Naive thymus-derived CD4-positive, alpha-beta T cell (primary cell): ENCODE measurements around the gene STN1. TPM values are rescaled to one million over a fixed set of nuclear protein-coding genes. Genes with fewer than 3 reads are reported as not detected.
A peak's percentile ranks its signal among the peaks of the same experiment; 100 is the strongest.

ENCODE experiments used
- ATAC-seq: fragments of 150-1000 bp; cut with Tn5 transposase; 2 replicates; pipeline ENCODE4 v1.10.0; 2021; ENCODE audit warnings: mild to moderate bottlenecking, moderate library complexity
- CTCF ChIA-PET: fragments of 350-600 bp; sonication (Branson Sonifier 250); formaldehyde crosslinking; loops from one replicate; lab custom pipeline; 2021; ENCODE audit warnings: antibody characterized with exemption; lab: Charles Lee
- POLR2A ChIA-PET: fragments of 350-600 bp; sonication (Branson Sonifier 250); formaldehyde crosslinking; loops from one replicate; lab custom pipeline; 2021; ENCODE audit warnings: antibody characterized with exemption, inconsistent platforms; lab: Charles Lee
- DNase-seq, 9 donors: peaks; one replicate each; pipeline versions ENCODE4 v3.0.0 to v3.0.0-alpha.2; 2020 to 2022; ENCODE audit warnings: mixed read lengths in 1 of 9
- H3K27ac ChIP-seq: one replicate; pipeline ENCODE4 v1.7.0; 2013; ENCODE audit warnings: mild to moderate bottlenecking, low read depth, low read length, moderate library complexity
- H3K27me3 ChIP-seq, 2 donors: one replicate each; pipeline ENCODE4 v1.7.0; 2013; ENCODE audit warnings: low read length in 2 of 2, mild to moderate bottlenecking in 2 of 2, moderate library complexity in 2 of 2; ENCODE audit not compliant: control insufficient read depth in 2 of 2, insufficient read depth in 2 of 2
- H3K36me3 ChIP-seq, 3 experiments: 1 replicate in 2 of 3; 2 replicates in 1 of 3; pipeline ENCODE4 v1.7.0; 2013; ENCODE audit warnings: low read length in 3 of 3, mild to moderate bottlenecking in 3 of 3, moderate library complexity in 1 of 3; ENCODE audit not compliant: insufficient read depth in 3 of 3, control insufficient read depth in 2 of 3
- H3K4me1 ChIP-seq, 2 donors: one replicate each; pipeline ENCODE4 v1.7.0; 2013; ENCODE audit warnings: low read length in 2 of 2, mild to moderate bottlenecking in 2 of 2, moderate library complexity in 1 of 2; ENCODE audit not compliant: control insufficient read depth in 2 of 2, insufficient read depth in 2 of 2
- H3K4me3 ChIP-seq: 2 replicates; pipeline ENCODE4 v1.7.0; 2013; ENCODE audit warnings: mild to moderate bottlenecking, low read length
- H3K9me3 ChIP-seq, 3 experiments: 1 replicate in 2 of 3; 2 replicates in 1 of 3; pipeline ENCODE4 v1.7.0; 2013; ENCODE audit warnings: low read length in 3 of 3; ENCODE audit not compliant: control insufficient read depth in 2 of 3
- H3K27ac Mint-ChIP-seq, 9 donors: one replicate each; pipeline ENCODE4 v1.8.0; 2020 to 2022; ENCODE audit warnings: mixed read lengths in 9 of 9, mild to moderate bottlenecking in 8 of 9, moderate library complexity in 5 of 9, inconsistent platforms in 2 of 9
- H3K27me3 Mint-ChIP-seq, 5 donors: one replicate each; pipeline ENCODE4 v1.8.0; 2021 to 2022; ENCODE audit warnings: mixed read lengths in 5 of 5, mild to moderate bottlenecking in 1 of 5
- H3K36me3 Mint-ChIP-seq, 5 donors: one replicate each; pipeline ENCODE4 v1.8.0; 2020 to 2022; ENCODE audit warnings: mixed read lengths in 5 of 5, mild to moderate bottlenecking in 3 of 5, inconsistent platforms in 1 of 5
- H3K4me1 Mint-ChIP-seq, 7 donors: one replicate each; pipeline ENCODE4 v1.8.0; 2020 to 2022; ENCODE audit warnings: mixed read lengths in 7 of 7, mild to moderate bottlenecking in 3 of 7, inconsistent platforms in 1 of 7
- H3K4me3 Mint-ChIP-seq, 10 donors: one replicate each; pipeline ENCODE4 v1.8.0; 2020 to 2022; ENCODE audit warnings: mild to moderate bottlenecking in 10 of 10, mixed read lengths in 10 of 10, moderate library complexity in 6 of 10, inconsistent platforms in 2 of 10
- H3K9me3 Mint-ChIP-seq, 11 donors: one replicate each; pipeline ENCODE4 v1.8.0; 2020 to 2022; ENCODE audit warnings: mixed read lengths in 11 of 11, mild to moderate bottlenecking in 4 of 11, inconsistent platforms in 1 of 11, moderate library complexity in 1 of 11
- intact Hi-C, 2 donors: fragments of 100-400 bp; cut with micrococcal nuclease; formaldehyde crosslinking; loops; one replicate each; pipeline ENCODE4 v1.15.1; 2023
- polyA plus RNA-seq, 2 donors: library from polyadenylated mRNA; unstranded; fragments of 300-500 nt; fragmentation: Illumina TruSeq; gene quantifications; one replicate each; pipeline ENCODE4 v1.2.3, GENCODE V29; 2021
- total RNA-seq, 6 experiments: library from RNA in 5 of 6; stranded (reverse) in 5 of 6; gene quantifications; 1 replicate in 5 of 6; 2 replicates in 1 of 6; pipeline ENCODE4 v1.2.3 and lab custom pipeline; 2021 to 2026

Gene STN1
- total and polyA plus RNA-seq, 7 experiments from 2014 or later = 28.8 to 83.7 (median 36.3) TPM

DNA sequence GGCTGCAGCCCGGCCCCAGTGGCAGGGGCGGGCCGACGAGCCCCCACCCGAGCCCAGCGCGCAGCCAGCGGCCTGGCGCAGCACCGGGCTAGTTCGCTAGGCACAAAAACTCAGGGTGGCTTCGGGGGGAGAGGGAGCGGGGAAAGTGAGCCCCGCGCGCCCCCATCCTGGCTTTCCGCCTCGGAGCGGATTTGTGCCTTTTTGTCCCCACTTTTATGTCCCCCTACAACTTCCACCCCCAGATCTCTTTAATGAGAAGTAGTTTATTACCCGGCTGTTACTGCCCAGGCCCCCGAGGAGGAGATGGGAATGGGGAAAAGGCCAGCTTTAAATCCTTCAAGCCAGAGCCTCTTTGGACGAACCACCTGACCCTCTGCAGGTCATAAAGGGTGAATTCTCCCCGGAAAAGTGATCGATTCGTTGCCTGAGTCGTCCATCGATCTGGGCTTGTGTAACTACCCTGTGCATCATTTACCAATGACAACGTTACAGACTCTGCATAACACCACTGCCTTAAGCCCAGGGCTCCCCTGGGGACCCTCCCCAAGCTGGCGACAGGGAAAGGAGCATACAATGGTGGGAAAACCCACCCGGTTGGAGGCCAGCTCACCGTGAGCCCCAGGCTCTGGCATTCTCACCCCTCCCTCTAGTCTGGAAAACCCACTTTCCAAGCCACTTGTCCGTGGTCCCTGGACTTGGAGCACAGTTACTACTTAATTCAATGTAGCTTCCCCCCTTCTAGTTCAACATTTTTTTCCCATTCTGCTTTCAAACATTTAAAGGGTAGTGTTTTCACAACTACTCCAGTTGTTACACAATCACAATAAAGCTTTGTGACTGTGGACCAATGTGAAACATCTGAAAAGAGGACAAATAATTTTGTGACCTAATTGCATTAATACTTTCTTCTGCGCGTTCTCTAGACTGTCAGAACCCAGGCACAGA lies 61.9 kb downstream of the STN1 start:
- no peaks in the 10 kb centered on the region for H3K9me3 ChIP-seq
- H3K36me3 Mint-ChIP-seq = no peaks in the 10 kb centered on the region
- intact Hi-C loops = loop anchor here (10.0 kb wide), 2 partner anchors 61 to 251 kb away; no protein-coding TSS in a partner anchor
- H3K36me3 ChIP-seq = no peaks in the 10 kb centered on the region
- H3K4me1 Mint-ChIP-seq = peaks cover 7 to 21% (median 17%) of the 10 kb centered on the region in 7 donors
- H3K4me3 ChIP-seq = no peak overlapping the region
- DNase-seq (no peak), ATAC-seq (no peak)
- H3K27ac Mint-ChIP-seq = no peak overlapping the region
- peaks cover 22 to 81% (median 29%) of the 10 kb centered on the region in 5 donors for H3K27me3 Mint-ChIP-seq
- CTCF ChIA-PET = interaction anchor here (0.7 to 3.1 kb wide), 7 partner anchors 9 to 144 kb away, joined by 3 to 35 read pairs (median 4); no protein-coding TSS in a partner anchor
- H3K4me3 Mint-ChIP-seq = peak overlapping the region; percentile 45 to 79 (median 66)
- H3K27ac ChIP-seq = no peak overlapping the region
- H3K27me3 ChIP-seq = peaks cover 5 to 8% of the 10 kb centered on the region in 2 donors
- peaks cover 0 to 9% of the 10 kb centered on the region in 2 donors for H3K4me1 ChIP-seq
- peaks cover 0 to 2% (median 0%) of the 10 kb centered on the region in 11 donors for H3K9me3 Mint-ChIP-seq
- POLR2A ChIA-PET = interaction anchor here (1.1 kb wide), 1 partner anchor 142 kb away, joined by 3 read pairs; no protein-coding TSS in a partner anchor

DNA sequence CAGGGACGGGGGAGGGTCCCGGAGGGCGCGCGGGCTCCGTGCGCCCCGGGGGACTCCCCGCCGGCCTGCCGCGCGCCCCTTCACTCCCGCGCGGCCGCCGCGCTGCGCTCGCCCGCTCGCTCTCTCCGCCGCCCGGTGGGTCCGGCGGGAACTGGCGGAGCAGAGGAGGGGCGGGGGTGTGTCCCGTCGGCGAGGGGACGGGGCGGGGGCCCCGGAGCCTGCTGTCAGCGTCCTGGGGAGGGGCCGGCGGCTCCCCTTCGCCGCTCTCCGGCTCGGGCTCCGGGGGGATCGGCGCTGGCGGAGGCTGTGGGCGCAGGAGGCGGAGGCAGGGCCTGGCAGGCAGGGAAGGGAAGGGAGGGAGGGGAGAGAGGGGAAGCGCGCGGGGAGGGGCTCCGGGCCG lies 62.6 kb downstream of the STN1 start, which contains the start of gene SH3PXD2A:
Gene SH3PXD2A (minus strand): TSS at position 153 of the 400 bp plus-strand sequence. CDS start 310 bp downstream, outside the sequence.
- intact Hi-C loops = loop anchor here (10.0 kb wide), 2 partner anchors 61 to 251 kb away; no protein-coding TSS in a partner anchor
- Histone ChIP-seq H3K36me3 (no peaks in the 10 kb centered on the region), H3K4me3 (peak within 1 kb of the TSS; percentile 30), H3K9me3 (no peaks in the 10 kb centered on the region), H3K4me1 (peaks cover 0 to 9% of the 10 kb centered on the region in 2 donors), H3K27ac (no peak within 1 kb of the TSS), H3K27me3 (peaks cover 5 to 8% of the 10 kb centered on the region in 2 donors)
- H3K4me1 Mint-ChIP-seq = peaks cover 7 to 21% (median 17%) of the 10 kb centered on the region in 7 donors
- H3K36me3 Mint-ChIP-seq = no peaks in the 10 kb centered on the region
- ChIA-PET CTCF (interaction anchor here (2.9 kb wide), 1 partner anchor 143 kb away, joined by 29 read pairs; no protein-coding TSS in a partner anchor), POLR2A (no interaction called here)
- H3K27ac Mint-ChIP-seq = peak within 1 kb of the TSS in 1 of 9 donors; percentile 37
- H3K4me3 Mint-ChIP-seq = peak within 1 kb of the TSS; percentile 76 to 94 (median 84)
- peaks cover 0 to 2% (median 0%) of the 10 kb centered on the region in 11 donors for H3K9me3 Mint-ChIP-seq
- peaks cover 22 to 81% (median 31%) of the 10 kb centered on the region in 5 donors for H3K27me3 Mint-ChIP-seq
- peak; percentile 32 for ATAC-seq
- peak in 6 of 9 donors; percentile 12 to 45 (median 16) for DNase-seq

- Mint-ChIP-seq H3K9me3 (peaks cover 0 to 2% (median 0%) of the 10 kb centered on the region in 11 donors), H3K4me1 (peaks cover 7 to 21% (median 17%) of the 10 kb centered on the region in 7 donors), H3K36me3 (no peaks in the 10 kb centered on the region), H3K4me3 (peak overlapping the region; percentile 76 to 94 (median 84)), H3K27me3 (peaks cover 22 to 81% (median 37%) of the 10 kb centered on the region in 5 donors), H3K27ac (peak overlapping the region in 1 of 9 donors; percentile 37)
- Histone ChIP-seq H3K27me3 (peaks cover 5 to 8% of the 10 kb centered on the region in 2 donors), H3K27ac (no peak overlapping the region), H3K4me3 (peak overlapping the region; percentile 30), H3K9me3 (no peaks in the 10 kb centered on the region), H3K4me1 (peaks cover 0 to 9% of the 10 kb centered on the region in 2 donors), H3K36me3 (no peaks in the 10 kb centered on the region)
- peak; percentile 32 for ATAC-seq
- DNase-seq = peak in 4 of 9 donors; percentile 4 to 34 (median 10)
- CTCF ChIA-PET = interaction anchor here (1.2 to 2.9 kb wide), 2 partner anchors 74 to 143 kb away, joined by 3 to 29 read pairs; no protein-coding TSS in a partner anchor
- intact Hi-C loops = loop anchor here (5.0 to 10.0 kb wide), 3 partner anchors 60 to 250 kb away; no protein-coding TSS in a partner anchor
- POLR2A ChIA-PET = interaction anchor here (1.5 kb wide), 1 partner anchor 90 kb away, joined by 8 read pairs; no protein-coding TSS in a partner anchor
Observed at GRCh38 chr10:103854686-103855391, 63.1 kb downstream of the STN1 start.

DNA sequence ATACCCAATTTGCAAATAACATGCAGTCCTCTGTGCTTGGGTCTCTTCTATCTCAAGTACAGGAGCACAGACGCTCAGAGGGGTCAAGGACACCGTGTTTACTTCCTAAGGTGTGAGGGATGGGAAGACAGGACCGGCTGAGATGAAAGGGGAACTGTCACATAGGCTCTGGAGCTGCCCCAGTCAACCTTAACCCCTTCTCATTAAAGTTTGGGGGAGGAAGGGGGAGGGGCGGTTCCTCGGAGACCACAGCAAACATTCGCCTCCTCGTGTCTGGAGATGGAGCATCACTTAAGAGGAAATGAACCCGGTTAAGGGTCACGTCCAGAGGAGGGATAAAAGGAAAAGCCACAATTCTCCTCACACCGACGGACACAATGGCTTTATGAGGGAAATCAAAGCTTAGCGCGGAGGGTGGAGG lies 63.7 kb downstream of the STN1 start:
- Mint-ChIP-seq H3K36me3 (no peaks in the 10 kb centered on the region), H3K27me3 (peaks cover 22 to 82% (median 38%) of the 10 kb centered on the region in 5 donors), H3K4me1 (peaks cover 5 to 21% (median 17%) of the 10 kb centered on the region in 7 donors), H3K9me3 (peaks cover 0 to 2% (median 0%) of the 10 kb centered on the region in 11 donors), H3K4me3 (peak overlapping the region; percentile 76 to 94 (median 84)), H3K27ac (peak overlapping the region in 2 of 9 donors; percentile 33 to 37)
- intact Hi-C loops = loop anchor here (5.0 to 10.0 kb wide), 3 partner anchors 59 to 249 kb away; no protein-coding TSS in a partner anchor
- POLR2A ChIA-PET = interaction anchor here (1.5 kb wide), 1 partner anchor 90 kb away, joined by 8 read pairs; no protein-coding TSS in a partner anchor
- CTCF ChIA-PET = interaction anchor here (1.2 to 2.9 kb wide), 2 partner anchors 73 to 142 kb away, joined by 3 to 29 read pairs; no protein-coding TSS in a partner anchor
- no peaks in the 10 kb centered on the region for H3K9me3 ChIP-seq
- peaks cover 0 to 9% of the 10 kb centered on the region in 2 donors for H3K4me1 ChIP-seq
- H3K27ac ChIP-seq = no peak overlapping the region
- peak in 2 of 9 donors; percentile 2 to 6 for DNase-seq
- peaks cover 5 to 8% of the 10 kb centered on the region in 2 donors for H3K27me3 ChIP-seq
- peak overlapping the region; percentile 30 for H3K4me3 ChIP-seq
- ATAC-seq = no peak
- H3K36me3 ChIP-seq = no peaks in the 10 kb centered on the region

GRCh38 chr10:103853428-103854264 lies 64.3 kb downstream of the STN1 start:
- Histone ChIP-seq H3K27ac (no peak overlapping the region), H3K4me3 (no peak overlapping the region), H3K27me3 (peaks cover 5 to 8% of the 10 kb centered on the region in 2 donors), H3K9me3 (no peaks in the 10 kb centered on the region), H3K36me3 (no peaks in the 10 kb centered on the region), H3K4me1 (peaks cover 0 to 9% of the 10 kb centered on the region in 2 donors)
- Mint-ChIP-seq H3K9me3 (peaks cover 0 to 2% (median 0%) of the 10 kb centered on the region in 11 donors), H3K4me1 (peaks cover 5 to 22% (median 18%) of the 10 kb centered on the region in 7 donors), H3K36me3 (no peaks in the 10 kb centered on the region), H3K27ac (peak overlapping the region in 1 of 9 donors; percentile 33), H3K4me3 (peak overlapping the region; percentile 76 to 94 (median 84)), H3K27me3 (peaks cover 22 to 80% (median 38%) of the 10 kb centered on the region in 5 donors)
- intact Hi-C loops = loop anchor here (5.0 to 10.0 kb wide), 3 partner anchors 59 to 249 kb away; no protein-coding TSS in a partner anchor
- ChIA-PET POLR2A (interaction anchor here (1.5 kb wide), 1 partner anchor 89 kb away, joined by 8 read pairs; no protein-coding TSS in a partner anchor), CTCF (interaction anchor here (1.2 to 2.9 kb wide), 3 partner anchors 8 to 141 kb away, joined by 3 to 29 read pairs (median 5); no protein-coding TSS in a partner anchor)
- ATAC-seq (no peak), DNase-seq (no peak)
